SK-N-SH (cell line): Measurements from ENCODE around the gene MRTFB. TPM values are rescaled to one million over a fixed set of nuclear protein-coding genes. Genes with fewer than 3 reads are reported as not detected.

Experiments
- CTCF ChIA-PET: fragments of 300-600, 350-600 bp; formaldehyde crosslinking; extraction: SDS; loops from one replicate; lab custom pipeline; 2021; lab: Yijun Ruan, JAX
- POLR2A ChIA-PET: fragments of 350-600 bp; sonication (Branson Sonifier 250); formaldehyde crosslinking; extraction: SDS; loops from one replicate; lab custom pipeline; 2020; ENCODE audit warnings: antibody characterized with exemption, inconsistent platforms; lab: Yijun Ruan, JAX
- DNase-seq: peaks from one replicate; pipeline ENCODE4 v3.0.0; 2012
- H2AFZ ChIP-seq: fragments of 200-600 bp; sonication (generic); 2 replicates; pipeline ENCODE4 v1.8.1; 2016; ENCODE audit warnings: antibody characterized with exemption, mild to moderate bottlenecking, low read depth
- H3F3A ChIP-seq: fragments of 200-600 bp; sonication (generic); replicated peaks from 2 replicates; pipeline ENCODE3; 2016; ENCODE audit warnings: antibody characterized with exemption, mild to moderate bottlenecking; ENCODE audit not compliant: insufficient read depth
- H3K27ac ChIP-seq, 2 experiments: fragments of 200-500 bp in 1 of 2; fragments of 200-600 bp in 1 of 2; sonication (Bioruptor generic) in 1 of 2; sonication (generic), shearing (Covaris generic) in 1 of 2; 2 replicates each; pipeline versions ENCODE4 v1.5.1 to v1.6.1; 2014 to 2016; ENCODE audit warnings: low read depth in 2 of 2, inconsistent platforms in 1 of 2, low read length in 1 of 2, mild to moderate bottlenecking in 1 of 2, mixed read lengths in 1 of 2
- H3K27me3 ChIP-seq: fragments of 200-600 bp; sonication (generic), shearing (Covaris generic); 2 replicates; pipeline ENCODE4 v1.6.1; 2016; ENCODE audit warnings: mixed run types; ENCODE audit not compliant: insufficient read depth
- H3K36me3 ChIP-seq, 2 experiments: fragments of 200-500 bp in 1 of 2; fragments of 200-600 bp in 1 of 2; sonication (Bioruptor generic) in 1 of 2; sonication (generic) in 1 of 2; replicated peaks in 1 of 2; 2 replicates each; pipeline versions ENCODE3 to v1.5.1; 2014 to 2016; ENCODE audit warnings: low read length in 1 of 2, mild to moderate bottlenecking in 1 of 2; ENCODE audit not compliant: insufficient read depth in 2 of 2, control insufficient read depth in 1 of 2
- H3K4me1 ChIP-seq, 2 experiments: fragments of 200-500 bp in 1 of 2; fragments of 200-600 bp in 1 of 2; sonication (Bioruptor generic) in 1 of 2; sonication (generic), shearing (Covaris generic) in 1 of 2; 2 replicates each; pipeline versions ENCODE4 v1.5.1 to v1.6.1; 2014 to 2016; ENCODE audit warnings: low read depth in 1 of 2, low read length in 1 of 2, mixed run types in 1 of 2; ENCODE audit not compliant: insufficient read depth in 2 of 2, control insufficient read depth in 1 of 2
- H3K4me2 ChIP-seq: fragments of 200-600 bp; sonication (generic), shearing (Covaris generic); 2 replicates; pipeline ENCODE4 v1.6.1; 2017; ENCODE audit warnings: mixed run types
- H3K4me3 ChIP-seq, 2 experiments: fragments of 200-500 bp in 1 of 2; fragments of 200-600 bp in 1 of 2; sonication (Bioruptor generic) in 1 of 2; sonication (generic), shearing (Covaris generic) in 1 of 2; 2 replicates each; pipeline versions ENCODE4 v1.5.1 to v1.8.1; 2014 to 2016; ENCODE audit warnings: low read depth in 2 of 2, inconsistent platforms in 1 of 2, low read length in 1 of 2, mild to moderate bottlenecking in 1 of 2, mixed read lengths in 1 of 2, moderate library complexity in 1 of 2
- H3K79me2 ChIP-seq: fragments of 200-600 bp; sonication (generic); 2 replicates; pipeline ENCODE4 v1.8.1; 2017; ENCODE audit warnings: mild to moderate bottlenecking; ENCODE audit not compliant: insufficient read depth
- H3K9ac ChIP-seq: fragments of 200-600 bp; sonication (generic); 2 replicates; pipeline ENCODE4 v1.6.1; 2017; ENCODE audit warnings: mixed run types
- H3K9me2 ChIP-seq: fragments of 200-600 bp; sonication (generic); 2 replicates; pipeline ENCODE4 v1.6.1; 2017; ENCODE audit warnings: mixed run types
- H3K9me3 ChIP-seq: fragments of 200-600 bp; sonication (generic); 2 replicates; pipeline ENCODE4 v1.6.1; 2017; ENCODE audit warnings: mixed run types, mild to moderate bottlenecking, moderate library complexity
- H4K20me1 ChIP-seq: fragments of 200-600 bp; sonication (generic); 2 replicates; pipeline ENCODE4 v1.6.1; 2017; ENCODE audit warnings: mild to moderate bottlenecking, mixed run types; ENCODE audit not compliant: insufficient read depth
- ELF1 ChIP-seq: IDR thresholded peaks from 2 replicates; pipeline ENCODE4 v1.4.0; 2012
- EZH2phosphoT487 ChIP-seq: fragments of 200-600 bp; sonication (generic); IDR thresholded peaks from 2 replicates; pipeline ENCODE4 v1.6.1; 2017; ENCODE audit warnings: low read depth, mixed run types, mild to moderate bottlenecking, antibody characterized with exemption, moderate library complexity, borderline replicate concordance
- FOSL2 ChIP-seq: IDR thresholded peaks from 2 replicates; pipeline ENCODE4 v1.4.0; 2012; ENCODE audit warnings: low read depth, mild to moderate bottlenecking, moderate library complexity, borderline replicate concordance
- MEF2A ChIP-seq: IDR thresholded peaks from 2 replicates; pipeline ENCODE4 v1.4.0; 2012; ENCODE audit warnings: low read depth, borderline replicate concordance
- MXI1 ChIP-seq: IDR thresholded peaks from 2 replicates; pipeline ENCODE4 v1.6.1; 2012; ENCODE audit warnings: mild to moderate bottlenecking, low read depth, low read length, improper control_type of control experiment
- NFIC ChIP-seq: IDR thresholded peaks from 2 replicates; pipeline ENCODE4 v1.4.0; 2012; ENCODE audit warnings: borderline replicate concordance
- RAD21 ChIP-seq: IDR thresholded peaks from 2 replicates; pipeline ENCODE4 v1.6.1; 2012; ENCODE audit warnings: mild to moderate bottlenecking, low read length
- RFX5 ChIP-seq: IDR thresholded peaks from 2 replicates; pipeline ENCODE4 v1.6.1; 2012; ENCODE audit warnings: mild to moderate bottlenecking, improper control_type of control experiment, low read length
- RXRA ChIP-seq: IDR thresholded peaks from 2 replicates; pipeline ENCODE4 v1.4.0; 2012; ENCODE audit warnings: low read depth, mild to moderate bottlenecking, borderline replicate concordance
- SIN3A ChIP-seq: IDR thresholded peaks from 2 replicates; pipeline ENCODE4 v1.6.1; 2012; ENCODE audit warnings: low read depth, mild to moderate bottlenecking, low read length, moderate library complexity, borderline replicate concordance
- SMC3 ChIP-seq: IDR thresholded peaks from 2 replicates; pipeline ENCODE4 v1.6.1; 2012; ENCODE audit warnings: low read depth, low read length, improper control_type of control experiment
- TEAD4 ChIP-seq: IDR thresholded peaks from 2 replicates; pipeline ENCODE4 v1.4.0; 2012; ENCODE audit warnings: mild to moderate bottlenecking, borderline replicate concordance; ENCODE audit not compliant: insufficient read depth
- YY1 ChIP-seq: IDR thresholded peaks from 2 replicates; pipeline ENCODE4 v1.4.0; 2012; ENCODE audit warnings: low read depth, mild to moderate bottlenecking
- WGBS: methylation state at CpG from one replicate; pipeline ENCODE4 v1.1.6; 2017; ENCODE audit warnings: low lambda C conversion rate; 5-methylcytosine and 5-hydroxymethylcytosine counted together
- polyA plus RNA-seq, 3 experiments: library from polyadenylated mRNA; depleted of rRNA; stranded (reverse); fragments of >200 nt; gene quantifications; 2 replicates each; pipeline ENCODE4 v1.2.3, GENCODE V29; 2012
- TF ChIP-seq, protein P1 (sequence below): fragments of 150-350 bp; IDR thresholded peaks from 2 replicates; pipeline ENCODE4 v1.6.1; 2016; ENCODE audit warnings: mild to moderate bottlenecking, low read depth, low read length
- TF ChIP-seq, protein P2 (sequence below): IDR thresholded peaks from 2 replicates; pipeline ENCODE4 v1.6.1; 2012; ENCODE audit warnings: mild to moderate bottlenecking, low read depth, low read length, moderate library complexity
- TF ChIP-seq, protein P3 (sequence below): fragments of 200-600 bp; sonication (generic); IDR thresholded peaks from 2 replicates; pipeline ENCODE4 v1.6.1; 2017; ENCODE audit warnings: antibody characterized with exemption, mild to moderate bottlenecking, moderate library complexity

MRTFB gene
- polyA plus RNA-seq, 1 of the 3 experiments (the other 2 are of a cell fraction): 3.3 TPM

DNA sequence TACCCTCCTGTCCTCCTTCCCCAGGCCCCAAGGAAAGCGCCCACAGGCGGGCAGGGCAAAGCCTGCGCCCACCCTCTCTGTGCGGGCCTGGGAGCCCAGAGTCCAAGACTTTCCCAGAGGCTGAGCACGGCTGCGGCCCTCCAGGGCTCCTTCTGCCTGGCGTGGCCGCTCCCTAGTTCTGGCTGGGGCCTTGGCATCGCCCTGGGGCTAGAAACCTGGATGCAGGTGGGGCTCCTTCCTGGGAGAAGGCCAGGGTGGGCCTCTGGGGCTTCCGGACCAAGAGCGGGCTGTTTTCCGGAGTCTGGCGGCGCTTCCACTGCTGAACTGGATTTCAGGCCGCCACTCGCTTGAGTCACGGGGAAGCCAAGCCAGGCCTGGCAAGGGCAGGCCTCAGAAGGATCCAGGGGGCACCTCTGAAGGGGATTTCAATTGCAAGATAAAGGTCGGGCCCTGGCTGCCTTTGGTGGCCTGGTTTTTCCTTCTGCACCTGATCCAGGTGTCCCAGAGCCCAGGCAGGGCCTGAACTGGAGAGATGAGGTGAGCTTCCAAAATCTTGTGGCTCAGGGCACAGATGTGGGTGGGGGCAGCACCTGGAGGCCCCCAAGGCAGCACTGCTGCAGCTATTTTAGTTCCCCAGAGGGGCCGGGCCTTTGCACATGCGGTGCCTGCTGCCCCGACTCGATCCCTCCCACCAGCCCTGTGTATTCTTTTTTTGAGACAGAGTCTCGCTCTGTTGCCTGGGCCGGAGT is 227.4 kb downstream of the MRTFB start:
- Histone ChIP-seq H3K4me2 (no peak overlapping the region), H3K9me2 (no peaks in the 10 kb centered on the region), H3K36me3 (no peaks in the 10 kb centered on the region), H3K9me3 (no peaks in the 10 kb centered on the region), H2AFZ (no peak overlapping the region), H3K79me2 (peaks cover 15% of the 10 kb centered on the region), H3K4me3 (no peak overlapping the region), H3K4me1 (peaks cover 0 to 6% of the 10 kb centered on the region in 2 experiments; a peak in 2 of 4 replicates), H3K9ac (no peak overlapping the region), H4K20me1 (no peaks in the 10 kb centered on the region), H3K27me3 (no peaks in the 10 kb centered on the region), H3F3A (peaks cover 3% of the 10 kb centered on the region), H3K27ac (no peak overlapping the region)
- ChIA-PET POLR2A (no interaction called here), CTCF (interaction anchor here (1.1 to 1.4 kb wide), 4 partner anchors 12 to 375 kb away, joined by 4 to 8 read pairs (median 6); no protein-coding TSS in a partner anchor)
- no peak for DNase-seq
- 95% methylated on average over 18 of the region's 24 CpGs for WGBS
- TF ChIP-seq RFX5 (no peak), MEF2A (no peak), TEAD4 (no peak), RXRA (no peak), SIN3A (no peak), ELF1 (no peak), EZH2phosphoT487 (no peak), NFIC (no peak), YY1 (no peak), FOSL2 (no peak), SMC3 (no peak), MXI1 (no peak), RAD21 (no peak)
- TF ChIP-seq, protein P1, sequence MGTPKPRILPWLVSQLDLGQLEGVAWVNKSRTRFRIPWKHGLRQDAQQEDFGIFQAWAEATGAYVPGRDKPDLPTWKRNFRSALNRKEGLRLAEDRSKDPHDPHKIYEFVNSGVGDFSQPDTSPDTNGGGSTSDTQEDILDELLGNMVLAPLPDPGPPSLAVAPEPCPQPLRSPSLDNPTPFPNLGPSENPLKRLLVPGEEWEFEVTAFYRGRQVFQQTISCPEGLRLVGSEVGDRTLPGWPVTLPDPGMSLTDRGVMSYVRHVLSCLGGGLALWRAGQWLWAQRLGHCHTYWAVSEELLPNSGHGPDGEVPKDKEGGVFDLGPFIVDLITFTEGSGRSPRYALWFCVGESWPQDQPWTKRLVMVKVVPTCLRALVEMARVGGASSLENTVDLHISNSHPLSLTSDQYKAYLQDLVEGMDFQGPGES: no peak
- TF ChIP-seq, protein P2, sequence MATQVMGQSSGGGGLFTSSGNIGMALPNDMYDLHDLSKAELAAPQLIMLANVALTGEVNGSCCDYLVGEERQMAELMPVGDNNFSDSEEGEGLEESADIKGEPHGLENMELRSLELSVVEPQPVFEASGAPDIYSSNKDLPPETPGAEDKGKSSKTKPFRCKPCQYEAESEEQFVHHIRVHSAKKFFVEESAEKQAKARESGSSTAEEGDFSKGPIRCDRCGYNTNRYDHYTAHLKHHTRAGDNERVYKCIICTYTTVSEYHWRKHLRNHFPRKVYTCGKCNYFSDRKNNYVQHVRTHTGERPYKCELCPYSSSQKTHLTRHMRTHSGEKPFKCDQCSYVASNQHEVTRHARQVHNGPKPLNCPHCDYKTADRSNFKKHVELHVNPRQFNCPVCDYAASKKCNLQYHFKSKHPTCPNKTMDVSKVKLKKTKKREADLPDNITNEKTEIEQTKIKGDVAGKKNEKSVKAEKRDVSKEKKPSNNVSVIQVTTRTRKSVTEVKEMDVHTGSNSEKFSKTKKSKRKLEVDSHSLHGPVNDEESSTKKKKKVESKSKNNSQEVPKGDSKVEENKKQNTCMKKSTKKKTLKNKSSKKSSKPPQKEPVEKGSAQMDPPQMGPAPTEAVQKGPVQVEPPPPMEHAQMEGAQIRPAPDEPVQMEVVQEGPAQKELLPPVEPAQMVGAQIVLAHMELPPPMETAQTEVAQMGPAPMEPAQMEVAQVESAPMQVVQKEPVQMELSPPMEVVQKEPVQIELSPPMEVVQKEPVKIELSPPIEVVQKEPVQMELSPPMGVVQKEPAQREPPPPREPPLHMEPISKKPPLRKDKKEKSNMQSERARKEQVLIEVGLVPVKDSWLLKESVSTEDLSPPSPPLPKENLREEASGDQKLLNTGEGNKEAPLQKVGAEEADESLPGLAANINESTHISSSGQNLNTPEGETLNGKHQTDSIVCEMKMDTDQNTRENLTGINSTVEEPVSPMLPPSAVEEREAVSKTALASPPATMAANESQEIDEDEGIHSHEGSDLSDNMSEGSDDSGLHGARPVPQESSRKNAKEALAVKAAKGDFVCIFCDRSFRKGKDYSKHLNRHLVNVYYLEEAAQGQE: no peak
- TF ChIP-seq, protein P3, sequence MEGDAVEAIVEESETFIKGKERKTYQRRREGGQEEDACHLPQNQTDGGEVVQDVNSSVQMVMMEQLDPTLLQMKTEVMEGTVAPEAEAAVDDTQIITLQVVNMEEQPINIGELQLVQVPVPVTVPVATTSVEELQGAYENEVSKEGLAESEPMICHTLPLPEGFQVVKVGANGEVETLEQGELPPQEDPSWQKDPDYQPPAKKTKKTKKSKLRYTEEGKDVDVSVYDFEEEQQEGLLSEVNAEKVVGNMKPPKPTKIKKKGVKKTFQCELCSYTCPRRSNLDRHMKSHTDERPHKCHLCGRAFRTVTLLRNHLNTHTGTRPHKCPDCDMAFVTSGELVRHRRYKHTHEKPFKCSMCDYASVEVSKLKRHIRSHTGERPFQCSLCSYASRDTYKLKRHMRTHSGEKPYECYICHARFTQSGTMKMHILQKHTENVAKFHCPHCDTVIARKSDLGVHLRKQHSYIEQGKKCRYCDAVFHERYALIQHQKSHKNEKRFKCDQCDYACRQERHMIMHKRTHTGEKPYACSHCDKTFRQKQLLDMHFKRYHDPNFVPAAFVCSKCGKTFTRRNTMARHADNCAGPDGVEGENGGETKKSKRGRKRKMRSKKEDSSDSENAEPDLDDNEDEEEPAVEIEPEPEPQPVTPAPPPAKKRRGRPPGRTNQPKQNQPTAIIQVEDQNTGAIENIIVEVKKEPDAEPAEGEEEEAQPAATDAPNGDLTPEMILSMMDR: no peak
